OCI-LY7 (cell line): ENCODE results near the gene MMP11. TPM values are rescaled to one million over a fixed set of nuclear protein-coding genes. Genes with fewer than 3 reads are reported as not detected.

ENCODE experiments used
- BruUV-seq: library from RNA; stranded (reverse); fragments of 400-500 nt; replicated peaks from 2 replicates; lab custom pipeline; 2021; lab: Mats Ljungman, UMichigan
- CTCF ChIA-PET: fragments of 300-600 bp; sonication (Branson Sonifier 250); formaldehyde crosslinking; loops from one replicate; lab custom pipeline; 2022; ENCODE audit warnings: antibody characterized with exemption; ENCODE audit not compliant: unreplicated experiment; lab: Charles Lee
- POLR2A ChIA-PET: fragments of 300-600 bp; sonication (Branson Sonifier 250); formaldehyde crosslinking; loops from one replicate; lab custom pipeline; 2022; ENCODE audit warnings: antibody characterized with exemption; lab: Charles Lee
- DNase-seq: peaks from one replicate; pipeline ENCODE4 v3.0.0-alpha.2; 2015; ENCODE audit warnings: low spot score
- H2AFZ ChIP-seq: fragments of 200-600 bp; sonication (generic), shearing (Covaris generic); 2 replicates; pipeline ENCODE4 v1.6.1; 2014; ENCODE audit warnings: mild to moderate bottlenecking, antibody characterized with exemption, low read length, moderate library complexity
- H3K27ac ChIP-seq: fragments of 200-600 bp; sonication (generic); 2 replicates; pipeline ENCODE4 v1.5.1; 2014; ENCODE audit warnings: mixed run types, low read depth, mild to moderate bottlenecking, moderate library complexity, low read length, inconsistent platforms; ENCODE audit not compliant: poor library complexity, severe bottlenecking
- H3K36me3 ChIP-seq: fragments of 200-600 bp; sonication (generic); 2 replicates; pipeline ENCODE4 v1.6.1; 2014; ENCODE audit warnings: mild to moderate bottlenecking, antibody characterized with exemption, low read length, moderate library complexity, mixed read lengths; ENCODE audit not compliant: insufficient read depth
- H3K4me1 ChIP-seq: fragments of 200-600 bp; sonication (generic); 2 replicates; pipeline ENCODE4 v1.5.1; 2014; ENCODE audit warnings: mild to moderate bottlenecking, low read length; ENCODE audit not compliant: insufficient read depth, poor library complexity, severe bottlenecking
- H3K4me2 ChIP-seq: fragments of 200-600 bp; sonication (generic); 2 replicates; pipeline ENCODE4 v1.6.1; 2014; ENCODE audit warnings: mild to moderate bottlenecking, low read length
- H3K4me3 ChIP-seq: fragments of 200-600 bp; sonication (generic); 2 replicates; pipeline ENCODE4 v1.5.1; 2014; ENCODE audit warnings: mild to moderate bottlenecking, low read depth, low read length; ENCODE audit not compliant: poor library complexity, severe bottlenecking
- H3K79me2 ChIP-seq: fragments of 200-600 bp; sonication (generic); 2 replicates; pipeline ENCODE4 v1.6.1; 2016; ENCODE audit warnings: low read depth, mild to moderate bottlenecking, low read length, moderate library complexity, mixed read lengths; ENCODE audit not compliant: insufficient read depth
- H3K9me2 ChIP-seq: fragments of 200-600 bp; sonication (generic); 2 replicates; pipeline ENCODE4 v1.6.1; 2016; ENCODE audit warnings: mild to moderate bottlenecking, low read length, mixed read lengths; ENCODE audit not compliant: insufficient read depth
- H3K9me3 ChIP-seq: fragments of 200-600 bp; sonication (generic); 2 replicates; pipeline ENCODE4 v1.6.1; 2014; ENCODE audit warnings: mild to moderate bottlenecking, mixed run types, low read length, mixed read lengths
- H4K20me1 ChIP-seq: fragments of 200-600 bp; sonication (generic); 2 replicates; pipeline ENCODE4 v1.6.1; 2014; ENCODE audit warnings: mild to moderate bottlenecking, antibody characterized with exemption, low read length, moderate library complexity, mixed read lengths; ENCODE audit not compliant: insufficient read depth
- CTCF ChIP-seq: fragments of 200-600 bp; sonication (generic); conservative IDR thresholded peaks from 2 replicates; pipeline ENCODE4 v1.5.1; 2014; ENCODE audit warnings: mild to moderate bottlenecking, antibody characterized with exemption, low read length, moderate library complexity, mixed read lengths
- EZH2phosphoT487 ChIP-seq: fragments of 200-600 bp; sonication (generic); IDR thresholded peaks from 2 replicates; pipeline ENCODE4 v1.6.1; 2018; ENCODE audit warnings: low read depth, borderline replicate concordance, mild to moderate bottlenecking, mixed run types, antibody characterized with exemption, low read length, moderate library complexity, mixed read lengths
- intact Hi-C: fragments of 100-400 bp; cut with micrococcal nuclease; formaldehyde crosslinking; loops from one replicate; pipeline ENCODE4 v1.10.0; 2022; ENCODE audit not compliant: unreplicated experiment
- total RNA-seq, 2 experiments: library from RNA; depleted of rRNA in 1 of 2; stranded (reverse); fragments of >200 nt in 1 of 2; shearing (Covaris generic) in 1 of 2; gene quantifications; 2 replicates each; pipeline ENCODE4 v1.2.3, GENCODE V29; 2014 to 2022

MMP11 gene
- total RNA-seq, 2 experiments from 2014 or later: 9.2 to 12.9 TPM

GRCh38 chr22:23831261-23831660 is 58.6 kb downstream of the MMP11 start:
- H3K36me3 ChIP-seq: peaks cover 96% of the 10 kb centered on the region
- ChIA-PET CTCF (no interaction called here), POLR2A (no interaction called here)

GRCh38 chr22:23831781-23832180 is 59.1 kb downstream of the MMP11 start:
- no TSS peak for BruUV-seq
- Histone ChIP-seq H3K9me3 (no peaks in the 10 kb centered on the region), H3K79me2 (no peaks in the 10 kb centered on the region; the same call in 1 of the 2 replicates), H3K27ac (no peak overlapping the region), H3K9me2 (no peaks in the 10 kb centered on the region), H3K4me3 (no peak overlapping the region), H2AFZ (no peak overlapping the region), H3K36me3 (peaks cover 96% of the 10 kb centered on the region), H4K20me1 (no peaks in the 10 kb centered on the region), H3K4me2 (no peak overlapping the region), H3K4me1 (peaks cover 23% of the 10 kb centered on the region)
- intact Hi-C loops: no loop called here
- ChIA-PET CTCF (no interaction called here), POLR2A (interaction anchor here (1.0 kb wide), 1 partner anchor 29 kb away, joined by 3 read pairs; no protein-coding TSS in a partner anchor)
- DNase-seq: no peak
- TF ChIP-seq EZH2phosphoT487 (no peak), CTCF (no peak)

More at GRCh38 chr22:23831261-23831660, 58.6 kb downstream of the MMP11 start:
- no peak for DNase-seq
- Histone ChIP-seq H3K4me3 (no peak overlapping the region), H2AFZ (no peak overlapping the region), H3K27ac (no peak overlapping the region), H4K20me1 (no peaks in the 10 kb centered on the region), H3K4me1 (peaks cover 23% of the 10 kb centered on the region), H3K9me3 (no peaks in the 10 kb centered on the region), H3K4me2 (no peak overlapping the region), H3K79me2 (no peaks in the 10 kb centered on the region; the same call in 1 of the 2 replicates), H3K9me2 (no peaks in the 10 kb centered on the region)
- intact Hi-C loops: no loop called here
- no peak for TF ChIP-seq EZH2phosphoT487
- TF ChIP-seq CTCF: no peak
- BruUV-seq: no TSS peak

- TF ChIP-seq EZH2phosphoT487: no peak
- no peak for TF ChIP-seq CTCF
- Histone ChIP-seq H3K4me1 (peaks cover 25% of the 10 kb centered on the region), H3K36me3 (peaks cover 94% of the 10 kb centered on the region), H4K20me1 (no peaks in the 10 kb centered on the region), H3K27ac (no peak overlapping the region), H3K4me2 (no peak overlapping the region), H3K4me3 (no peak overlapping the region), H3K79me2 (no peaks in the 10 kb centered on the region; the same call in 1 of the 2 replicates), H3K9me2 (no peaks in the 10 kb centered on the region), H3K9me3 (no peaks in the 10 kb centered on the region), H2AFZ (no peak overlapping the region)
- ChIA-PET POLR2A (interaction anchor here (1.0 kb wide), 1 partner anchor 30 kb away, joined by 3 read pairs; no protein-coding TSS in a partner anchor), CTCF (no interaction called here)
- intact Hi-C loops: no loop called here
- no peak for DNase-seq
- BruUV-seq: no TSS peak
These were observed 59.8 kb downstream of the MMP11 start for GRCh38 chr22:23832226-23833016.
